HG03097 (cell line): ENCODE results near the gene CTAGE6.
"Not testable (repeated sequence)": the region's sequence is repeated elsewhere in the genome, so short reads cannot be mapped to it uniquely, and the experiment has no call there.

Experiments used
- ATAC-seq: cut with Tn5 transposase; IDR thresholded peaks from one replicate; pipeline ENCODE4 v1.9.1; 2021; ENCODE audit not compliant: unreplicated experiment, low FRiP score

Gene CTAGE6

GRCh38 chr7:143715543-143716193 is 41.8 kb downstream of the CTAGE6 start:
- ATAC-seq = not testable (repeated sequence)

GRCh38 chr7:143714581-143715454 is 42.7 kb downstream of the CTAGE6 start:
- ATAC-seq = not testable (repeated sequence)

GRCh38 chr7:143712381-143712780 is 45.1 kb downstream of the CTAGE6 start:
- ATAC-seq = not testable (repeated sequence)

GRCh38 chr7:143711727-143712324 is 45.7 kb downstream of the CTAGE6 start:
- ATAC-seq = not testable (repeated sequence)

GRCh38 chr7:143709895-143710294 is 47.6 kb downstream of the CTAGE6 start:
- not testable (repeated sequence) for ATAC-seq
